Parathyroid adenoma (tissue), 2 donors: ENCODE data around the gene DNAJC1.

Experiments used
- H2AFZ ChIP-seq: fragments of 300-600 bp; sonication (generic); one replicate; pipeline ENCODE4 v1.7.0; 2017; ENCODE audit warnings: antibody characterized with exemption, mild to moderate bottlenecking
- H3K27ac ChIP-seq: fragments of 300-600 bp; sonication (generic); one replicate; pipeline ENCODE4 v1.7.0; 2017
- H3K27me3 ChIP-seq: fragments of 300-600 bp; sonication (generic); one replicate; pipeline ENCODE4 v1.7.0; 2017; ENCODE audit warnings: low read length; ENCODE audit not compliant: control insufficient read depth, insufficient read depth
- H3K36me3 ChIP-seq: fragments of 300-600 bp; sonication (generic); one replicate; pipeline ENCODE4 v1.7.0; 2017; ENCODE audit warnings: low read length; ENCODE audit not compliant: control insufficient read depth, insufficient read depth
- H3K4me1 ChIP-seq: fragments of 300-600 bp; sonication (generic); one replicate; pipeline ENCODE4 v1.7.0; 2017; ENCODE audit warnings: control low read depth
- H3K4me2 ChIP-seq: fragments of 300-600 bp; sonication (generic); one replicate; pipeline ENCODE4 v1.7.0; 2017; ENCODE audit warnings: low read length
- H3K4me3 ChIP-seq: fragments of 300-600 bp; sonication (generic); one replicate; pipeline ENCODE4 v1.7.0; 2017; ENCODE audit warnings: low read depth, low read length
- H3K79me2 ChIP-seq: fragments of 300-600 bp; sonication (generic); one replicate; pipeline ENCODE4 v1.7.0; 2017; ENCODE audit warnings: control low read depth
- H3K9ac ChIP-seq: fragments of 300-600 bp; sonication (generic); one replicate; pipeline ENCODE4 v1.7.0; 2017; ENCODE audit warnings: mild to moderate bottlenecking
- H3K9me3 ChIP-seq: fragments of 300-600 bp; sonication (generic); one replicate; pipeline ENCODE4 v1.7.0; 2017; ENCODE audit warnings: low read length; ENCODE audit not compliant: control insufficient read depth
- CTCF ChIP-seq: fragments of 300-600 bp; sonication (generic); IDR thresholded peaks from one replicate; pipeline ENCODE4 v1.7.0; 2017; ENCODE audit warnings: antibody characterized with exemption, mild to moderate bottlenecking
- donor health status: primary hyperparathyroidism.

The DNAJC1 gene

GRCh38 chr10:21899736-21900135 lies 103.8 kb downstream of the DNAJC1 start:
- H3K27ac ChIP-seq = no peak overlapping the region
- H2AFZ ChIP-seq = no peak overlapping the region
- no peaks in the 10 kb centered on the region for H3K36me3 ChIP-seq
- no peak overlapping the region for H3K4me3 ChIP-seq
- H3K9me3 ChIP-seq = no peaks in the 10 kb centered on the region
- H3K4me1 ChIP-seq = no peaks in the 10 kb centered on the region
- H3K4me2 ChIP-seq = no peak overlapping the region
- no peaks in the 10 kb centered on the region for H3K27me3 ChIP-seq
- no peaks in the 10 kb centered on the region for H3K79me2 ChIP-seq
- TF ChIP-seq CTCF = no peak
- no peak overlapping the region for H3K9ac ChIP-seq

- Histone ChIP-seq H3K4me1 (no peaks in the 10 kb centered on the region), H3K9ac (no peak overlapping the region), H3K36me3 (peaks cover 2% of the 10 kb centered on the region), H3K79me2 (peaks cover 3% of the 10 kb centered on the region), H3K27ac (no peak overlapping the region), H3K9me3 (no peaks in the 10 kb centered on the region), H3K4me2 (no peak overlapping the region), H3K27me3 (no peaks in the 10 kb centered on the region), H3K4me3 (no peak overlapping the region), H2AFZ (no peak overlapping the region)
- TF ChIP-seq CTCF = no peak
Observed at GRCh38 chr10:21895932-21896331, 107.6 kb downstream of the DNAJC1 start.

- H3K4me3 ChIP-seq = no peak overlapping the region
- no peaks in the 10 kb centered on the region for H3K4me1 ChIP-seq
- no peak overlapping the region for H3K4me2 ChIP-seq
- no peak for TF ChIP-seq CTCF
- no peak overlapping the region for H3K9ac ChIP-seq
- no peak overlapping the region for H2AFZ ChIP-seq
- H3K79me2 ChIP-seq = peaks cover 8% of the 10 kb centered on the region
- no peak overlapping the region for H3K27ac ChIP-seq
- H3K9me3 ChIP-seq = no peaks in the 10 kb centered on the region
- peaks cover 2% of the 10 kb centered on the region for H3K36me3 ChIP-seq
- no peaks in the 10 kb centered on the region for H3K27me3 ChIP-seq
Observed at GRCh38 chr10:21894648-21895342, 108.7 kb downstream of the DNAJC1 start.

- H3K79me2 ChIP-seq = peaks cover 11% of the 10 kb centered on the region
- no peaks in the 10 kb centered on the region for H3K27me3 ChIP-seq
- no peak overlapping the region for H3K27ac ChIP-seq
- H3K4me2 ChIP-seq = no peak overlapping the region
- no peak for TF ChIP-seq CTCF
- H3K4me1 ChIP-seq = no peaks in the 10 kb centered on the region
- H2AFZ ChIP-seq = no peak overlapping the region
- H3K9ac ChIP-seq = no peak overlapping the region
- no peak overlapping the region for H3K4me3 ChIP-seq
- H3K36me3 ChIP-seq = peaks cover 2% of the 10 kb centered on the region
- H3K9me3 ChIP-seq = no peaks in the 10 kb centered on the region
Observed at GRCh38 chr10:21891439-21891838, 112.1 kb downstream of the DNAJC1 start.
